ENCODE data around the gene EFR3B.

DNA sequence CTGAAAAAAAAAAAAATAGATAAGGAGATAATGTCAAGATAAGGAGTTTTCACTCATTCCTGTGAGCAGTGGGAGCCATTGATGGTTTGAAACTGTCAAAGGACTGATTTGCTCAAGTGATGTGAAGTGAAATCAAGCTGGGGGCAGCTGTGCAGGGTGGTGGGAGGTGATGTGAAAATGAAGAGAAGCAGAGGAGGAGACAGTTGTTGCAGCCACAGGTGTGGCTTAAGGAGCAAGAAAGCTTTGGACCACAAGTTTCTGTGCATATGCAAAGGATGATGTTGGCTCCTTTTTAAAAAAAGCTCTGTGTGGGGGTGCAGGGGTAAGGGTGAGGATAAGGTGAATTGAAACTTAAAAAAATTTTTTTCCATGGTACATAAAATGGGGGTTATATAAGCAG, 8.3 kb downstream of the EFR3B start:
- TF ChIP-seq, protein P1, sequence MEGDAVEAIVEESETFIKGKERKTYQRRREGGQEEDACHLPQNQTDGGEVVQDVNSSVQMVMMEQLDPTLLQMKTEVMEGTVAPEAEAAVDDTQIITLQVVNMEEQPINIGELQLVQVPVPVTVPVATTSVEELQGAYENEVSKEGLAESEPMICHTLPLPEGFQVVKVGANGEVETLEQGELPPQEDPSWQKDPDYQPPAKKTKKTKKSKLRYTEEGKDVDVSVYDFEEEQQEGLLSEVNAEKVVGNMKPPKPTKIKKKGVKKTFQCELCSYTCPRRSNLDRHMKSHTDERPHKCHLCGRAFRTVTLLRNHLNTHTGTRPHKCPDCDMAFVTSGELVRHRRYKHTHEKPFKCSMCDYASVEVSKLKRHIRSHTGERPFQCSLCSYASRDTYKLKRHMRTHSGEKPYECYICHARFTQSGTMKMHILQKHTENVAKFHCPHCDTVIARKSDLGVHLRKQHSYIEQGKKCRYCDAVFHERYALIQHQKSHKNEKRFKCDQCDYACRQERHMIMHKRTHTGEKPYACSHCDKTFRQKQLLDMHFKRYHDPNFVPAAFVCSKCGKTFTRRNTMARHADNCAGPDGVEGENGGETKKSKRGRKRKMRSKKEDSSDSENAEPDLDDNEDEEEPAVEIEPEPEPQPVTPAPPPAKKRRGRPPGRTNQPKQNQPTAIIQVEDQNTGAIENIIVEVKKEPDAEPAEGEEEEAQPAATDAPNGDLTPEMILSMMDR (conservative IDR thresholded peaks at IDR 0.05; ENCODE audit: low read depth, low read length) = no peak
- TF ChIP-seq RAD21 (IDR thresholded peaks at IDR 0.05; ENCODE audit: low read length) (no peak), POLR2A (IDR thresholded peaks at IDR 0.05; ENCODE audit: low read depth, low read length) (no peak), MXI1 (IDR thresholded peaks at IDR 0.05; ENCODE audit: borderline replicate concordance, low read depth, low read length) (no peak), FOS (IDR thresholded peaks at IDR 0.05; ENCODE audit: low read depth, low read length) (no peak), RCOR1 (IDR thresholded peaks at IDR 0.05; ENCODE audit: insufficient replicate concordance, low read length) (no peak), MAFK (IDR thresholded peaks at IDR 0.05; ENCODE audit: low read depth, low read length) (no peak), MAZ (IDR thresholded peaks at IDR 0.05; ENCODE audit: borderline replicate concordance, low read depth, low read length) (no peak), CEBPB (IDR thresholded peaks at IDR 0.05; ENCODE audit: low read depth, low read length) (no peak)

All from IMR-90 (cell line).